GM21723 (cell line): ENCODE results near the gene ILDR2.
A peak's percentile ranks its signal among the peaks of the same experiment; 100 is the strongest.

ENCODE experiments used
- ATAC-seq: cut with Tn5 transposase; IDR thresholded peaks from one replicate; pipeline ENCODE4 v1.9.1; 2021; ENCODE audit warnings: mild to moderate bottlenecking, moderate library complexity; ENCODE audit not compliant: unreplicated experiment

Gene ILDR2

DNA sequence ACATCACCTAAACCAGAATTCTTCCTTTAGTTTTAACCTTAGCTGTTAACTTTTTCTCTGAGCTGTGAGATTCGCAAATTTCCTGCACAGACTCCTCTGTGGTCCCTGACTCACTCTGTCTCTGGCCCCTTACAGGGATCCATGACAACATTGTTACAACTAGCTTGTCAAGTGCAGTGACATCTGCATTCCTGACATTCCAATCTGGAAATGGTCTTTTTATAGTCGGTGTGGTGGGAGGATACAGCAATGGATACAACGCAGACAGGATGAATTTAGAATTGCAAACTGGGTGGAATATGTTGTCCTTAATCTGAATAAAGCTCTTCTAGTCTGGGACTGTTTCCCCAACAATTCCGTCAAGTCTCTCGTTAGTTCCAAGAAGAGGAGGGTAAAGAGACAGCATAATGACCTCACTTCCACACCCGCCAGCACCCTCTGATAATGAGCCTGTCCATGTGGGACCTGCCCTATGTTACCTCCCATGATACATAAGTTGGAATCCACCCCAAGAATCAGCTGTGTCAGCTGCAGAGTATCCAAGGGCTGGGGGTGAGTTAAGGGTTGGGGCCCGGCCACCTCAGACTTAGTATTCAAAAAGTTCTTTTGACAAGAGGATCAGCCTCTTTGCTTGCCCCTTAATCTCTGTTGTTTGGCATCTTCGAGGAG lies 49.4 kb downstream of the ILDR2 start:
- no peak for ATAC-seq

GRCh38 chr1:166924823-166925541 lies 50.4 kb downstream of the ILDR2 start:
- peak; percentile 93 for ATAC-seq

- ATAC-seq: no peak
Measured at GRCh38 chr1:166920561-166921475, 54.5 kb downstream of the ILDR2 start.

GRCh38 chr1:166918956-166919316 lies 56.4 kb downstream of the ILDR2 start:
- ATAC-seq: no peak

GRCh38 chr1:166918088-166918955 lies 57.0 kb downstream of the ILDR2 start:
- no peak for ATAC-seq

GRCh38 chr1:166915941-166916340 lies 59.4 kb downstream of the ILDR2 start:
- ATAC-seq: no peak

DNA sequence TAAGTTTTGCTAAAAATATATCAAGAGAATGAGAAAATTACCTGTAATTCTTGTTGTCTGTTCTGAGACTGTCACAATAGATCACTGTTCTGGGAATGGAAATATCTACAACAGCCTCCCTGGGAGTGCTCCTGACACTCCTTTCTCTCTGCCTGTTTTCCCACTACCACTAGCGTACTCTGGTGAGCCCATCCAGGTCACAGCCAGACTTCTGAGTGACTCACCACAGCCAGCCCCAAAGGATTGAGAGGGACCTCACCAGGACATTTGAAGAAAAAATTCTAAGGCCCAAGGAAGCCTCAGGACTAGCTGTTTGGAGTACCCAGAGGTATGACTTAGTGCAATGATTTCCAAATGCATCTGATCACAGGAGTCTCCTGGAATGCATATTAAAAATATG lies 60.3 kb downstream of the ILDR2 start:
- no peak for ATAC-seq

DNA sequence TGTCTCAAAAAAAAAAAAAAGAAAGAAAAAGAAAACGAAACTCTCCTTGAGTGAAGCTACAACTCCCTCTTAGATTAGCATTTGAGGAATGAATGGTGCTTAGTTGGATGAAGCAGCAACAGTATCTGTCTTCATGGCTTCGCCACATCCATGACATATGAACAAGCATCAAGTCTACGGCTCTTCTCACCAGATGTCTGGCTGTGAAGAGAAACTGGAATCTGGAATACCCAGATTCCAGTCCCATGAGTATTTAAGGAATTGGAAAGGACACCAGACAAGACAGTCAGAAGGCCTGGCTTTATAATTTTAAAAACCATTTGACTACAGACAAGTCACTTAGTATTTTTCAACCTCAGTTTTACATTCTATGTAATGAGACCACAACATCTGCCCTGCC lies 61.2 kb downstream of the ILDR2 start:
- no peak for ATAC-seq

GRCh38 chr1:166911624-166912023 lies 63.7 kb downstream of the ILDR2 start:
- ATAC-seq: no peak

DNA sequence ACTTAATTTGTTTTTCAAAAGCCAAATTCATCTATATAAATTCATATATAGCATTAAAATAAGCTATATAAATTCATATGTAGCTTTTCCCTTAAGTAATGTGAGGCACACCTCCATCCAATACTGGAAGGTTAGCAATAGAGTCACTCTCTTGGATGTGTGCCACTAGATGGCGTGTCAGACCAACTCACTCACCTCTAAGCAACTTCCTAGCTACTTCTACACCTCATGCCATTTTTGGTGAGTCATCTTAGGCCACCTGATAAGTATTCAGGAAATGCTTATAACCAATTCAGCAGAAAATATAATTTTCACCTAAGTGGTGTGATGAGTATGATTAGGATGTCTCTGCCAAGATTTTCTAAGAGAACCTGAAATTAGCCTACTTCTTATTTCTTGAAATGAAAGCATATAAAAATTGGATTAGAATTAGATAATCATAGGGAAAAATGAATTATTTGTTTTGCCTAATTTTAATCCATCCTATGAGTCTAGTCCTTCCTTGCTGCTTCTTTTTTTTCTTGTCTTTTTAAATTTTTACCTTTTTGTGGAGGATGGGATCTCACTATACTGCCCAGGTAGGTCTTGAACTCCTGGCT lies 64.8 kb downstream of the ILDR2 start:
- peak; percentile 98 for ATAC-seq

- no peak for ATAC-seq
Measured at GRCh38 chr1:166908942-166909341, 66.4 kb downstream of the ILDR2 start.

GRCh38 chr1:166907763-166908162 lies 67.6 kb downstream of the ILDR2 start:
- no peak for ATAC-seq

DNA sequence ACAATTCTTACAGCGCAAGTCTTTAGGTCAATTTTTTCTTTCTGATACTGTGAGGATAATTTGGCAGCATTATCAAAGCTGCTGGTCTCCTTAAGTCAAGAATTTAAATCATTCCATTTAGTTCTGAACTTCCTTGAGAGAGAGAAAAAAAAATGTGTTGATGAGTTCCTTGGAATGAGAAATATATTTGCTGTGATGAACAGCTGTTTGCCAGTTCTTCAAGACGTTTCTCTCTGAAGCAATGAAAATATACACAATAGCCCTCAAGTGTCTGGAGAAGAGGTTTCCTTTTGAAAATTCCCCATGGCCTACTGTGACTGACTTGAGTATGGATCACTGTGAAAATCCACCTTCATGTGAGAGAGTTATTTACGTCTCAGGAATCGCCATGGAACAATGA lies 68.3 kb downstream of the ILDR2 start:
- ATAC-seq: no peak

DNA sequence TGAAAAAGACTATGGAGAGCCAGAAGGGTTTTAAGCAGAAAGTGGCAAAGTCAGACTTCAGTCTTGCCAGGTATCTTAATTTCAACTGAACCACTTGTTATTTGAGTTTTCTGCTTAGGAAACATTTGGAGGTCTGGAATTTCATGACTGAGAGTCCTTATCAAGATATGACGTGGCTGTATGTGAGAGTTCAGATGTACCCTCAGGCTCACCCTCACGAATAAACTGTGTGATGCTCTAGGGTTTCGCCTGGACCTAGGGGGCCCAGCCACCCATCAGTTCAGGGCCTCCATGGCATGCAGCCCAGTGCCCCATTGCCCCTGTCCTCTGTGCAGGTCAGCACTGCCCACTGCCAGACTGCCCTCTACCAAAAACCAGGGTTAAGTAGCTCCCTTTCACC lies 68.7 kb downstream of the ILDR2 start:
- no peak for ATAC-seq

- ATAC-seq: no peak
Measured at GRCh38 chr1:166905900-166906299, 69.4 kb downstream of the ILDR2 start.

- ATAC-seq: no peak
Measured at GRCh38 chr1:166905136-166905535, 70.2 kb downstream of the ILDR2 start.

- no peak for ATAC-seq
Measured at GRCh38 chr1:166903232-166903631, 72.1 kb downstream of the ILDR2 start.

- ATAC-seq: no peak
Measured at GRCh38 chr1:166902279-166902678, 73.1 kb downstream of the ILDR2 start.

DNA sequence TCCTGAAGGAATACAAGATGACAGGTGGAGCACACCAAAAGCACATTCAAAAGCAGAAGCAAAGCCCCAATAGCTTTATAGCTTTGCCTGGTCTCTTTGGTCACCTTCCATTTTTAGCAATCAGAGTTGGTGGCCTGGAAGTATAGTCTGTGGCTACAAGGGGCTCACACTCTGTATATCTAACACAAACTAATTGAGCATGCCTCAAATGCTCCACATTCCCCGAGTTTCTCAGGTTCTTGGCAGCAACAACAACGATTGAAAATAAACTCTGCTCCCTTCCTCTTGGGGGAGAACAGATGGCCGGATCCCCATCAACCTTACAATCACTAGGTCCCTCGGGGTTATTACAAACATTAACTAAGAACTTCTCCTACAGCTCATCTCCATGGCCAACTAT lies 74.4 kb downstream of the ILDR2 start:
- ATAC-seq: no peak

DNA sequence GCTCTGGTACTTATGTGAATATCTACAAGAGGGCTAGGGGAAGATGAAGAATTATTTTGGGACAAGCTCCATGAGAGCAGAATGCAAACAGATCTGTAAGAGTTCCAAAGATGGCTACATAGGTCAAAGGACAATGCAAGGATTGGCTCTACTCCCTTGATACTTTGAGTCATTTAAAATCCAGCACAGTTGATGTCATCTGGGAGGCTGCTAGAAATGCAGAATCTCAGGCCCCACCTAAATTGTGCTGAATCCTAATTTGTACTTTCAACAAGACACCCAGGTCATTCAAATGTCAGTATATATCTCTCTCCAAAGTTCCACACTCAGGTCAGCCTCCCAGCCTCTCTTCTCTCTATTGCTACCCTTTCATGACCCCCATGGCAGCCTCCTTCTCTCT lies 75.6 kb downstream of the ILDR2 start:
- no peak for ATAC-seq
